GM12892 (cell line): ENCODE measurements around the gene PDGFRB.

Experiments
- POLR2A ChIP-seq: IDR thresholded peaks from 2 replicates; pipeline ENCODE4 v1.6.1; 2011; ENCODE audit warnings: low read depth, low read length, control low read depth
- POLR2AphosphoS5 ChIP-seq: IDR thresholded peaks from 2 replicates; pipeline ENCODE4 v1.6.1; 2011; ENCODE audit warnings: low read depth, low read length, control low read depth
- TAF1 ChIP-seq: IDR thresholded peaks from 2 replicates; pipeline ENCODE4 v1.6.1; 2011; ENCODE audit warnings: low read depth, mild to moderate bottlenecking, control low read depth, low read length, borderline replicate concordance

DNA sequence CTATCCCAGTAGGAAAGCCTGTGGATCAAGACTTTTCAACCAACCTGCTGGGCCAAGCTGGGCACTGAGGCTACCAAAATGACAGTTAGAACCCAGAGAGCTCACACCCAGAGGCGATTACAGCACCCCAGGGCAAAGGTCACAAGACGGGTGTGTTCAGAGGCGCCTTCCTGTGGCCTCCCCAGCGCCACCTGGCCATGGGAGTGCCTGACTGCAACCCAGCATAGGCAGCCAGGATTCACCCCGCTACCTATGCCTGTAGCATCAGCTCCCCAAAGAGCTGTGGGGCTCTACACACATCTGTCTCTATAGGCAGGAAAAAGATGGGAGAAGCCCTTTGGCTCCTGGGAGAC, 33.5 kb downstream of the PDGFRB start:
- no peak for TF ChIP-seq POLR2A
- TF ChIP-seq POLR2AphosphoS5 = no peak
- TF ChIP-seq TAF1 = no peak
